ENCODE measurements around the gene NRG2.

GRCh38 chr5:139833525-139833924, 209.6 kb downstream of the NRG2 start:
- TF ChIP-seq CTCF (IDR thresholded peaks at IDR 0.05) (no peak), POLR2AphosphoS5 (IDR thresholded peaks at IDR 0.05) (no peak), POLR2A (IDR thresholded peaks at IDR 0.05) (no peak)

Measured in prostate gland (tissue), 2 donors.